Activated T-helper 1 cell treated with anti-CD3 and anti-CD28 coated beads, Interleukin-12 subunit alpha, Interleukin-12 subunit beta, Interleukin-2, Interleukin-4 antibody, amounts not matched to agents 30 ng/mL and 10 ng/mL and 1 ng/mL, durations not matched to agents 14 hours and 24 hours and 36 hours (primary cell): ENCODE results near the gene FSTL5. TPM values are rescaled to one million over a fixed set of nuclear protein-coding genes. Genes with fewer than 3 reads are reported as not detected.
"Not testable (repeated sequence)": the region's sequence is repeated elsewhere in the genome, so short reads cannot be mapped to it uniquely, and the experiment has no call there.

ENCODE experiments used
- DNase-seq: peaks from one replicate; pipeline ENCODE4 v3.0.0; 2021; ENCODE audit warnings: low spot score
- H3K27ac Mint-ChIP-seq: one replicate; pipeline ENCODE4 v1.8.0; 2021; ENCODE audit warnings: mild to moderate bottlenecking, mixed read lengths
- H3K27me3 Mint-ChIP-seq: one replicate; pipeline ENCODE4 v1.8.0; 2022; ENCODE audit warnings: mild to moderate bottlenecking, moderate library complexity, mixed read lengths; ENCODE audit not compliant: insufficient read depth
- H3K36me3 Mint-ChIP-seq: one replicate; pipeline ENCODE4 v1.8.0; 2021; ENCODE audit warnings: low read depth, mixed read lengths
- H3K4me1 Mint-ChIP-seq: one replicate; pipeline ENCODE4 v1.8.0; 2021; ENCODE audit warnings: low read depth, mixed read lengths
- H3K4me3 Mint-ChIP-seq: one replicate; pipeline ENCODE4 v1.8.0; 2021; ENCODE audit warnings: mild to moderate bottlenecking, moderate library complexity, mixed read lengths
- H3K9me3 Mint-ChIP-seq: one replicate; pipeline ENCODE4 v1.8.0; 2021; ENCODE audit warnings: mixed read lengths
- intact Hi-C: fragments of 100-400 bp; cut with micrococcal nuclease; formaldehyde crosslinking; loops from one replicate; pipeline ENCODE4 v1.15.1; 2024
- total RNA-seq: library from RNA; stranded (reverse); gene quantifications from 2 replicates; pipeline ENCODE4 v1.2.3, GENCODE V29; 2022

The FSTL5 gene
- total RNA-seq, 1 donor from 2014 or later: not detected

- no peaks in the 10 kb centered on the region for H3K4me1 Mint-ChIP-seq
- no peaks in the 10 kb centered on the region for H3K9me3 Mint-ChIP-seq
- DNase-seq: no peak
- intact Hi-C loops: no loop called here
- H3K36me3 Mint-ChIP-seq: no peaks in the 10 kb centered on the region
- no peak overlapping the region for H3K27ac Mint-ChIP-seq
- H3K27me3 Mint-ChIP-seq: no peaks in the 10 kb centered on the region
- H3K4me3 Mint-ChIP-seq: no peak overlapping the region
These were observed 24.4 kb downstream of the FSTL5 start for GRCh38 chr4:162139412-162139811.

- Mint-ChIP-seq H3K4me1 (no peaks in the 10 kb centered on the region), H3K36me3 (no peaks in the 10 kb centered on the region), H3K27ac (no peak overlapping the region), H3K9me3 (no peaks in the 10 kb centered on the region), H3K27me3 (no peaks in the 10 kb centered on the region), H3K4me3 (no peak overlapping the region)
- intact Hi-C loops: no loop called here
- no peak for DNase-seq
These were observed 32.5 kb downstream of the FSTL5 start for GRCh38 chr4:162131256-162131655.

GRCh38 chr4:162126729-162127128, 37.1 kb downstream of the FSTL5 start:
- Mint-ChIP-seq H3K36me3 (no peaks in the 10 kb centered on the region), H3K27me3 (no peaks in the 10 kb centered on the region), H3K27ac (no peak overlapping the region), H3K4me3 (no peak overlapping the region), H3K9me3 (no peaks in the 10 kb centered on the region), H3K4me1 (no peaks in the 10 kb centered on the region)
- intact Hi-C loops: no loop called here
- DNase-seq: no peak

DNA sequence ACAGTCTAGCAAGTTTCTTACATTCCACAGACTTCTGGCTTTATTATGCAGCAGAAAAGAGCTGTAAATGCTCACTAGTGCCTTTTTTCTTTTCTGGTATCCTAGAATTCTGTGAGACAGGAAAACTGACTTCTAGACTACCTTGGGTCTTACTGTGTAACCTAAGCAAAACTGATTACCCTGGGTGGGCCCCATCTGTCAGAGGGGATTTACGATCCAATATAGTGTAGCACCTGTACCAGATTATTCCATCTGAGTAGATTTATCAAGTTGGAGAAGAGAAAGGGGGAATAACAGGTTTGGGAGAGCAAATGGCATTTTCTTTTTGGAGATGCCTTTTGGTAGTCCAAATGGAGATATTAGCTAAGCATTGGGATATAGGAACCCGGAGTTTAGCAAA, 46.7 kb downstream of the FSTL5 start:
- Mint-ChIP-seq H3K9me3 (no peaks in the 10 kb centered on the region), H3K4me1 (no peaks in the 10 kb centered on the region), H3K27ac (no peak overlapping the region), H3K36me3 (no peaks in the 10 kb centered on the region), H3K4me3 (no peak overlapping the region), H3K27me3 (no peaks in the 10 kb centered on the region)
- no peak for DNase-seq
- intact Hi-C loops: no loop called here

DNA sequence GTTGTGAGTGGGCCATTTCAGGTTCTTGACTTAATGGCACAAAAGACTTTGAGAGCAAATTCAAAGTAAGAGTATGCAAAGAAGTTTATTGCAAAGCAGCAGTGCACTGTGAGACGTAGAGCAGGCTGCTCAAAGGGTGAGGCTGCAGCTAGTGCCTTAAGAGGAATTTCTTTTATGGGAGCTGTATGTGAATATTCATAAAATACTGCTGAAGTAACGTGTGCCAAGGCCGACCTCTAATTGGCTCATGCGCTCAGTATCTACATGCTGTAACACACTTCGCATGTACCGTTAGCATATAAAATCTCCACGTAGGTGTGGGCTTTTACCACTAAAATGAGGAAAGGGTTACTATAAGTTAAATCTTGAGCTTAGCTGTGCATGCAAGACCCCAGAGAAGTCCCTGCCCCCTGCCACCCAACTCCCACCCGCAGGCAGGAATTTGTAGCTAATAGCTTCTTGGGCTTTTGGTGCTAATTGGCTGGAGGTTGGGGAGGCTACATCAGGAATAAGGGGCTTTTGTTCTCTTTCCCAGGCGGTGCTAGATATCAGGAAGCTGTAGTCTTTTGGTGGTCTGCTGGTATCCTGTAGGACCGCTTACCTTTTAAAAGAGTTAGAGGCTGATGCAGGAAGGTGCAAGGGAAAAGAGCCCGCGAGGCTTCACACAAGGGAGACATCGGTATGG, 47.6 kb downstream of the FSTL5 start:
- Mint-ChIP-seq H3K27me3 (no peaks in the 10 kb centered on the region), H3K4me1 (no peaks in the 10 kb centered on the region), H3K36me3 (no peaks in the 10 kb centered on the region), H3K27ac (no peak overlapping the region), H3K9me3 (no peaks in the 10 kb centered on the region), H3K4me3 (no peak overlapping the region)
- intact Hi-C loops: no loop called here
- no peak for DNase-seq

DNA sequence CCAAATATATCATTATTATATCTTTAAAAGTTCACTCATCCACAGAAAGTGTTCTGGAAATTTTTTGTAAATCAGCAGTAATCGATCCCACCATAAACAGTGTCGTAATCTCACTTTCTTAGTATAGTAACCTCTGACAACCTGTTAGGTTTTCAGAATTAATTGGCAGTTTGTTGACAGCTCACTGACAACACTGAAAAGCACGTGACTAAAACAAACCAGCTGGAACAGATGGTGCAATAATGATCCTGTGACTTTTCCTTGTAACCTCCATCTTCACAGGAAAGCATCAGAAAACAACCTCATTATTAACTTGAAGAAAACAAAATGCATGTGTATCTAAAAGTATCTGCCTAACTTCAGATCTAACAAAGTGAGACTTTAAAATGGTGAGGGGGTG, 48.5 kb downstream of the FSTL5 start:
- no peak for DNase-seq
- Mint-ChIP-seq H3K27me3 (no peaks in the 10 kb centered on the region), H3K4me1 (no peaks in the 10 kb centered on the region), H3K27ac (no peak overlapping the region), H3K36me3 (no peaks in the 10 kb centered on the region), H3K9me3 (no peaks in the 10 kb centered on the region), H3K4me3 (no peak overlapping the region)
- intact Hi-C loops: no loop called here

GRCh38 chr4:162111078-162111477, 52.7 kb downstream of the FSTL5 start:
- H3K27ac Mint-ChIP-seq: no peak overlapping the region
- no peak overlapping the region for H3K4me3 Mint-ChIP-seq
- DNase-seq: no peak
- no peaks in the 10 kb centered on the region for H3K27me3 Mint-ChIP-seq
- H3K9me3 Mint-ChIP-seq: no peaks in the 10 kb centered on the region
- H3K36me3 Mint-ChIP-seq: no peaks in the 10 kb centered on the region
- no peaks in the 10 kb centered on the region for H3K4me1 Mint-ChIP-seq
- intact Hi-C loops: no loop called here

DNA sequence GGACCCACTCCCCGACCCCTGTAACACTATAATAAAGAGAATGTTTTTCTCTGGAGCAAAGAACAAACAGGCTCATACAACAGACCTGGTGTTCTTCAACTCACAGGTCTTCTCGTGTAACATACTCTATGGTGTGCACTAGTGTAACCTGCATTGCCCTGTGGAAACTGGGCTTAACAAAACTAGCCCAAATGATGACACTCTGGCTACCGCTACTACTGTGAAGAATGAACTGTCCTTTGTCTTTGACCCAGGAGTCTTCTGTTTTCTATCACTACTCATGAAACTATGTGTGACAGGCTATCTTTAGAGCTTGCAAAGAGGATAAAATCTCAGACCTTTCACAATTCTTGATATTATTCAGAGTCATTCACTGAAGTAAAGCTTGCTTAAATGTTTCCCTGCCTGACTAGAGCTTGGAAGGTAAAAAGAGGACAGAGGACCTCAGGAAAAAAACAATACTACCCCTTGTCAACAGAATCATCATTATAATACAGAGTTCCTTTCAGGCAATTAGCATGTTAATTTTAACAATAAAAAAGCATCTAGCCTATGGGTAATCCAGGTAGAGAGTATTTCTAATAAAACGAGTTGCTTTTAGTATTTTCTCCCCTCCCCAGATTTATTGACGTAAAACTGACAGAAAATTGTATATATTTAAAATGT, 59.2 kb downstream of the FSTL5 start:
- H3K4me3 Mint-ChIP-seq: no peak overlapping the region
- no peaks in the 10 kb centered on the region for H3K4me1 Mint-ChIP-seq
- H3K27me3 Mint-ChIP-seq: no peaks in the 10 kb centered on the region

GRCh38 chr4:162103908-162104307, 59.9 kb downstream of the FSTL5 start:
- DNase-seq, H3K4me3 Mint-ChIP-seq, H3K36me3 Mint-ChIP-seq, H3K9me3 Mint-ChIP-seq, H3K4me1 Mint-ChIP-seq, H3K27me3 Mint-ChIP-seq, intact Hi-C loops, H3K27ac Mint-ChIP-seq: not testable (repeated sequence)

More for the DNA sequence above, 59.2 kb downstream of the FSTL5 start:
- no peaks in the 10 kb centered on the region for H3K9me3 Mint-ChIP-seq
- H3K27ac Mint-ChIP-seq: no peak overlapping the region
- DNase-seq: no peak
- intact Hi-C loops: no loop called here
- no peaks in the 10 kb centered on the region for H3K36me3 Mint-ChIP-seq

GRCh38 chr4:162102713-162103112, 61.1 kb downstream of the FSTL5 start:
- H3K36me3 Mint-ChIP-seq: no peaks in the 10 kb centered on the region
- no peaks in the 10 kb centered on the region for H3K9me3 Mint-ChIP-seq
- intact Hi-C loops: no loop called here
- H3K27me3 Mint-ChIP-seq: no peaks in the 10 kb centered on the region
- no peak for DNase-seq
- H3K27ac Mint-ChIP-seq: no peak overlapping the region
- no peak overlapping the region for H3K4me3 Mint-ChIP-seq
- no peaks in the 10 kb centered on the region for H3K4me1 Mint-ChIP-seq

DNA sequence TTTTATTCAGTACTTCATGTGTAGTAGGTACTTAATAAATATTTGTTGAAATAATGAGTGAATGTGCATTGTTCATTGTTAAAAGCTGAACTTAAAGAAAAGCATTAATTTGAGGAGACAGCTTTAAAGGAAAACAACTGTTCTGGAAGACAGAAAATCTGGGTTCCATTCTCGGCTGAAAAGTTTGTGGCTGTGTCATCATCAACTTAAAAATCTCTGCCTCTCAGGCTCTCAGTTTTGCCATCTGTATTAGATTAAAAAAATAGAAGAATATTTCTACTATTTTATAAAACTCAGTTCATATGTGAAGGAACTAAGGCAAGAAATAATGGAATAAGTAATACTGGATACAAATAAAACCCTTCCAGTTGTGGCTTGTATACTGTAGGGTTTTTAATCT, 62.5 kb downstream of the FSTL5 start:
- H3K4me3 Mint-ChIP-seq: no peak overlapping the region
- H3K27me3 Mint-ChIP-seq: no peaks in the 10 kb centered on the region
- H3K36me3 Mint-ChIP-seq: no peaks in the 10 kb centered on the region
- intact Hi-C loops: no loop called here
- no peak overlapping the region for H3K27ac Mint-ChIP-seq
- H3K4me1 Mint-ChIP-seq: no peaks in the 10 kb centered on the region
- no peaks in the 10 kb centered on the region for H3K9me3 Mint-ChIP-seq
- DNase-seq: no peak

DNA sequence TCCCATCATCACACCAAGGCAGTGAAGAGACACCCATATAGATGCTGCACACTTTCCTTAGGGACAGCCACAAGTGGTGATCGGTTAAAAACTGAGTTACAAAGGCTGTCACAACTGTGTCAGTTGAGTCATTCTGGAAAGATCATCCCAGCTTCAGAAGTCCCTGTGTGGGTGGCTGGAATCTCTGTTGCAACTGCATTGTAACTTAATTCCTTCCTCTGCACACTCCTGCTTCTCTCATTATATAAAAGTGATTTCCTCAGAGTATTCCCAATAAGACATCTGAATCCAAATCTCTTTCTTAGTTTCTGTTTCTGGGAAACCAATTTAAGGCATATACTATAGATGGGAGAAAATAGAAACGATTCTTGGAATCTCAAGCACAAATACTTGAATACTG, 88.1 kb downstream of the FSTL5 start:
- intact Hi-C loops: no loop called here
- no peak overlapping the region for H3K4me3 Mint-ChIP-seq
- no peaks in the 10 kb centered on the region for H3K4me1 Mint-ChIP-seq
- H3K27me3 Mint-ChIP-seq: no peaks in the 10 kb centered on the region
- no peak overlapping the region for H3K27ac Mint-ChIP-seq
- no peak for DNase-seq
- no peaks in the 10 kb centered on the region for H3K36me3 Mint-ChIP-seq
- no peaks in the 10 kb centered on the region for H3K9me3 Mint-ChIP-seq

DNA sequence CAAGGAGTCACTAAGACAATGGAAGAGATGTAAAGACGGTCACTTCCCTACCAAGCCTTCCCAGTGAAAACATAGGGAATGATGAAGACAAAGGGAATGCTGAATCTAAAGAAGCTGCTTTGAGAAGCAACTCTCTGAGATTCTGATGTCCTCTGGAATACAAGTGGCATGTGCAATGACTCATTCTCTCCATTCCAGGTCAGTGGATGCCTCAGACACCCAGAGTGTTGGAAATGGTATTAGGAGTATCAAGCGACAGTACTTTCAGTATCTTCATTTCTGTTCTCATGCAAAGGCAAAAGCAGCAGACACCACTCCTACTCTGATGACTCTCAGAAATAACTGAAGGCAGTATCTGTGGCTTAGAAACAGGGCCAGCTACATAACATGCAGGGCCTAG, 102.6 kb downstream of the FSTL5 start:
- intact Hi-C loops: no loop called here
- no peaks in the 10 kb centered on the region for H3K4me1 Mint-ChIP-seq
- H3K9me3 Mint-ChIP-seq: no peaks in the 10 kb centered on the region
- DNase-seq: no peak
- no peaks in the 10 kb centered on the region for H3K27me3 Mint-ChIP-seq
- H3K27ac Mint-ChIP-seq: no peak overlapping the region
- H3K36me3 Mint-ChIP-seq: no peaks in the 10 kb centered on the region
- H3K4me3 Mint-ChIP-seq: no peak overlapping the region

- intact Hi-C loops: no loop called here
- Mint-ChIP-seq H3K27ac (no peak overlapping the region), H3K9me3 (no peaks in the 10 kb centered on the region), H3K4me1 (no peaks in the 10 kb centered on the region), H3K4me3 (no peak overlapping the region), H3K36me3 (no peaks in the 10 kb centered on the region), H3K27me3 (no peaks in the 10 kb centered on the region)
- DNase-seq: no peak
These were observed 104.1 kb downstream of the FSTL5 start for GRCh38 chr4:162059656-162060055.
